OCI-LY1 (cell line): ENCODE data around the gene ANKRD60.

Source experiments
- H2AFZ ChIP-seq: fragments of 200-600 bp; sonication (generic), shearing (Covaris generic); 2 replicates; pipeline ENCODE4 v1.6.0; 2014; ENCODE audit warnings: antibody characterized with exemption, mild to moderate bottlenecking, low read length
- H3F3A ChIP-seq: fragments of 200-600 bp; sonication (generic), shearing (Covaris generic); 2 replicates; pipeline ENCODE4 v1.6.0; 2014; ENCODE audit warnings: mild to moderate bottlenecking, antibody characterized with exemption, low read length, moderate library complexity; ENCODE audit not compliant: insufficient read depth
- H3K27ac ChIP-seq: fragments of 200-600 bp; sonication (generic); 2 replicates; pipeline ENCODE4 v1.5.1; 2014; ENCODE audit warnings: low read length, mixed run types, mild to moderate bottlenecking, low read depth; ENCODE audit not compliant: poor library complexity, severe bottlenecking
- H3K27me3 ChIP-seq: fragments of 200-600 bp; sonication (generic); 2 replicates; pipeline ENCODE4 v1.6.0; 2014; ENCODE audit warnings: antibody characterized with exemption, mild to moderate bottlenecking, low read length, moderate library complexity; ENCODE audit not compliant: insufficient read depth
- H3K36me3 ChIP-seq: fragments of 200-600 bp; sonication (generic); 2 replicates; pipeline ENCODE4 v1.6.1; 2014; ENCODE audit warnings: mild to moderate bottlenecking, antibody characterized with exemption, low read length, moderate library complexity, mixed read lengths; ENCODE audit not compliant: insufficient read depth
- H3K4me1 ChIP-seq: fragments of 200-600 bp; sonication (generic); 2 replicates; pipeline ENCODE4 v1.5.1; 2014; ENCODE audit warnings: mild to moderate bottlenecking, low read length, moderate library complexity; ENCODE audit not compliant: insufficient read depth, severe bottlenecking
- H3K4me2 ChIP-seq: fragments of 200-600 bp; sonication (generic), shearing (Covaris generic); 2 replicates; pipeline ENCODE4 v1.6.1; 2014; ENCODE audit warnings: low read length
- H3K4me3 ChIP-seq: fragments of 200-600 bp; sonication (generic); 2 replicates; pipeline ENCODE4 v1.5.1; 2014; ENCODE audit warnings: low read length, low read depth, mild to moderate bottlenecking, mixed read lengths; ENCODE audit not compliant: poor library complexity, severe bottlenecking
- H3K79me2 ChIP-seq: fragments of 200-600 bp; shearing (Covaris generic); 2 replicates; pipeline ENCODE4 v1.6.1; 2016; ENCODE audit warnings: mixed run types, low read length, mixed read lengths; ENCODE audit not compliant: insufficient read depth
- H3K9ac ChIP-seq: fragments of 200-600 bp; sonication (generic), shearing (Covaris generic); 2 replicates; pipeline ENCODE4 v1.6.1; 2014; ENCODE audit warnings: mild to moderate bottlenecking, low read length, mixed read lengths
- H3K9me2 ChIP-seq: fragments of 200-600 bp; sonication (generic), shearing (Covaris generic); 2 replicates; pipeline ENCODE4 v1.6.1; 2014; ENCODE audit warnings: low read depth, mild to moderate bottlenecking, low read length, mixed read lengths
- H3K9me3 ChIP-seq: fragments of 200-600 bp; shearing (Covaris generic); 2 replicates; pipeline ENCODE4 v1.6.1; 2014; ENCODE audit warnings: low read length, mixed read lengths
- H4K20me1 ChIP-seq: fragments of 200-600 bp; sonication (generic), shearing (Covaris generic); 2 replicates; pipeline ENCODE4 v1.6.0; 2016; ENCODE audit warnings: mild to moderate bottlenecking, low read length; ENCODE audit not compliant: insufficient read depth
- CTCF ChIP-seq: fragments of 200-600 bp; sonication (generic), shearing (Covaris generic); IDR thresholded peaks from 2 replicates; pipeline ENCODE4 v1.5.1; 2017; ENCODE audit warnings: mild to moderate bottlenecking, antibody characterized with exemption, low read length, moderate library complexity, mixed read lengths
- EZH2 ChIP-seq: fragments of 200-600 bp; sonication (generic), shearing (Covaris generic); IDR thresholded peaks from 2 replicates; pipeline ENCODE4 v1.8.0; 2017; ENCODE audit warnings: borderline replicate concordance, mixed run types, mild to moderate bottlenecking, antibody characterized with exemption, low read length, moderate library complexity, mixed read lengths

The ANKRD60 gene, protein sequence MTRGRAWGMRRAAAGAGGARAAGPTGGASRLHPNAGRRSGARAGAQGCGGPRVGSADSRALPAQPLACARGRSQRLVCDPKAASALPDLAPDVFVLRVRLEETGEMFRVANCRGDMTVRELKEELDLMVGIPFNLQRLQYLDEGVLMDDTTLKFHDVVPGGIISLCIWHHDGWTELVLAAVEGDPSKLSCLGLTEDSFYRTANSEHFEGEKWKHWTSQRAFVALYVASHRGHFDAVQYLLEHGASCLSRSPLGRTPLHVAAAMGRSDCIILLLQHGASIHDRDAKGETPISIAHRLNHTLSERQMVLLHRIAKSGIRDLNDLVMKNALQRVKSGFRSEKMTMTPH

DNA sequence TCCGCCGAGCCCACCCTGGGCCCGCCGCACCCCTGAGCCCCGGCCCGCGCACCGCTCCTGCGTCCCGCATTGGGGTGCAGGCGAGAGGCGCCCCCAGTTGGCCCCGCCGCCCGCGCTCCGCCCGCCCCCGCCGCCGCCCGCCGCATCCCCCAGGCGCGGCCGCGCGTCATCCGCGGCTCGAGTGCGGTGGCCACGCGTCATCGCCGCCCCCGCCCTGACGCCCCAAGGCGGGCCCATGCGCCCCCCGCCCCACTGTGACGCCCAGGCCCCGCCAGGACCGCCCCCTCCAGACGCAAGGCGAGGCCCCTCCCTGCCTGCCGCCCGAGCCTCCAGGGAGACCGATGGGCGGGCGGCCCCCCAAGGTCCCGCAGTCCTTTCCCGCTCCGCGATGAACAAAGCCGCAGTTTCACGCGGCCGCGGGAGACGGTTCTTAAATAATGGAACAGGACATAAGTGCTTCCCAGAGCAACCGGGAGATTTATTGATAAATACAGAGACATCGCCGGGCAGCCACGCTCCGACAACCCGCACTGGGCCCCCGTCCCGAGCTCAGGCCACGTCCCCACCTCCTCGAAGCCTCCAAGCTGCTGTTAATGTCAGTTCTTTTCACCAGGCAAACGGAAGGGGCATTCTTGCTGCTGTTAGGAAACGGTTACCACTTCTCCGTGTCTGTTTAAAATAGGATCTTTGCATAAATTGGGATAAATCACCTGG, at the start of gene ANKRD60:
ANKRD60 (minus strand) TSS at position 170 of the 714 bp plus-strand sequence; CDS start at position 170, 0 bp downstream.
- Histone ChIP-seq H3K4me1 (no peaks in the 10 kb centered on the region), H3K27me3 (no peaks in the 10 kb centered on the region; the same call in 1 of the 2 replicates), H3K79me2 (no peaks in the 10 kb centered on the region), H3K9me3 (no peaks in the 10 kb centered on the region), H3K4me3 (peak within 1 kb of the TSS; percentile 30), H3K27ac (no peak within 1 kb of the TSS), H4K20me1 (no peaks in the 10 kb centered on the region), H2AFZ (no peak within 1 kb of the TSS), H3K4me2 (no peak within 1 kb of the TSS), H3K9ac (no peak within 1 kb of the TSS), H3F3A (no peaks in the 10 kb centered on the region), H3K36me3 (no peaks in the 10 kb centered on the region), H3K9me2 (no peaks in the 10 kb centered on the region)
- TF ChIP-seq EZH2 (no peak), CTCF (no peak)

GRCh38 chr20:58277578-58278472, 49.4 kb upstream of the ANKRD60 start:
- TF ChIP-seq EZH2 (no peak), CTCF (no peak)
- no peaks in the 10 kb centered on the region for H3K9me2 ChIP-seq
- H3K27ac ChIP-seq = no peak overlapping the region
- H3K9me3 ChIP-seq = peaks cover 3% of the 10 kb centered on the region; the same call in 1 of the 2 replicates
- H3K27me3 ChIP-seq = no peaks in the 10 kb centered on the region
- H3K4me3 ChIP-seq = no peak overlapping the region
- no peak overlapping the region for H3K9ac ChIP-seq
- no peaks in the 10 kb centered on the region for H3F3A ChIP-seq
- no peaks in the 10 kb centered on the region for H4K20me1 ChIP-seq
- no peaks in the 10 kb centered on the region; the same call in 1 of the 2 replicates for H3K36me3 ChIP-seq
- H2AFZ ChIP-seq = no peak overlapping the region
- no peak overlapping the region for H3K4me2 ChIP-seq
- H3K79me2 ChIP-seq = no peaks in the 10 kb centered on the region; the same call in 1 of the 2 replicates
- no peaks in the 10 kb centered on the region for H3K4me1 ChIP-seq

- no peaks in the 10 kb centered on the region for H3K27me3 ChIP-seq
- H3K4me1 ChIP-seq = no peaks in the 10 kb centered on the region
- H3K4me3 ChIP-seq = no peak overlapping the region
- H4K20me1 ChIP-seq = no peaks in the 10 kb centered on the region
- H3K27ac ChIP-seq = no peak overlapping the region
- peaks cover 3% of the 10 kb centered on the region; the same call in 1 of the 2 replicates for H3K9me3 ChIP-seq
- no peaks in the 10 kb centered on the region; the same call in 1 of the 2 replicates for H3K36me3 ChIP-seq
- H3K79me2 ChIP-seq = no peaks in the 10 kb centered on the region; the same call in 1 of the 2 replicates
- no peak overlapping the region for H2AFZ ChIP-seq
- H3K4me2 ChIP-seq = no peak overlapping the region
- no peak for TF ChIP-seq EZH2
- TF ChIP-seq CTCF = no peak
- H3K9me2 ChIP-seq = no peaks in the 10 kb centered on the region
- no peak overlapping the region for H3K9ac ChIP-seq
- H3F3A ChIP-seq = no peaks in the 10 kb centered on the region
These were observed 48.7 kb upstream of the ANKRD60 start for GRCh38 chr20:58277107-58277506.
